Naive B cell (primary cell): Measurements from ENCODE around the gene FAM219A. TPM values are rescaled to one million over a fixed set of nuclear protein-coding genes. Genes with fewer than 3 reads are reported as not detected.
"Not testable (repeated sequence)": the region's sequence is repeated elsewhere in the genome, so short reads cannot be mapped to it uniquely, and the experiment has no call there.

Source experiments
- ATAC-seq, 2 donors: fragments of 150-1000 bp; cut with Tn5 transposase; 2 replicates each; pipeline ENCODE4 v1.10.0; 2021; ENCODE audit warnings: low read depth in 2 of 2, mild to moderate bottlenecking in 2 of 2, moderate library complexity in 2 of 2
- DNase-seq: peaks from one replicate; pipeline ENCODE4 v3.0.0; 2022
- H3K27ac Mint-ChIP-seq, 6 donors: one replicate each; pipeline ENCODE4 v1.8.0; 2020 to 2022; ENCODE audit warnings: mild to moderate bottlenecking in 6 of 6, mixed read lengths in 6 of 6, moderate library complexity in 5 of 6, inconsistent platforms in 2 of 6
- H3K27me3 Mint-ChIP-seq, 3 donors: one replicate each; pipeline ENCODE4 v1.8.0; 2021 to 2022; ENCODE audit warnings: mixed read lengths in 3 of 3, mild to moderate bottlenecking in 1 of 3
- H3K36me3 Mint-ChIP-seq, 2 donors: one replicate each; pipeline ENCODE4 v1.8.0; 2020 to 2022; ENCODE audit warnings: mixed read lengths in 2 of 2, inconsistent platforms in 1 of 2, mild to moderate bottlenecking in 1 of 2
- H3K4me1 Mint-ChIP-seq, 3 donors: one replicate each; pipeline ENCODE4 v1.8.0; 2020 to 2022; ENCODE audit warnings: mixed read lengths in 3 of 3, inconsistent platforms in 1 of 3, mild to moderate bottlenecking in 1 of 3, moderate library complexity in 1 of 3
- H3K4me3 Mint-ChIP-seq, 8 donors: one replicate each; pipeline ENCODE4 v1.8.0; 2020 to 2022; ENCODE audit warnings: mild to moderate bottlenecking in 8 of 8, mixed read lengths in 8 of 8, moderate library complexity in 8 of 8, inconsistent platforms in 2 of 8
- H3K9me3 Mint-ChIP-seq, 7 donors: one replicate each; pipeline ENCODE4 v1.8.0; 2020 to 2022; ENCODE audit warnings: mixed read lengths in 7 of 7, mild to moderate bottlenecking in 5 of 7, inconsistent platforms in 2 of 7, moderate library complexity in 1 of 7
- polyA plus RNA-seq, 6 donors: library from polyadenylated mRNA; unstranded; fragments of 300-500 nt; fragmentation: Illumina TruSeq; gene quantifications; one replicate each; pipeline ENCODE4 v1.2.3, GENCODE V29; 2021; ENCODE audit warnings: low read depth in 6 of 6

The FAM219A gene
- polyA plus RNA-seq, 6 donors from 2014 or later = 0.80 to 1.5 (median 1.1) TPM

- no peaks in the 10 kb centered on the region for H3K9me3 Mint-ChIP-seq
- H3K4me1 Mint-ChIP-seq = peaks cover 0 to 3% (median 0%) of the 10 kb centered on the region in 3 donors
Observed at GRCh38 chr9:34498553-34498952, 40.2 kb upstream of the FAM219A start.

GRCh38 chr9:34496149-34496712 is 37.9 kb upstream of the FAM219A start:
- peaks cover 0 to 3% (median 0%) of the 10 kb centered on the region in 3 donors for H3K4me1 Mint-ChIP-seq
- peak overlapping the region in 1 of 8 donors; percentile 25 for H3K4me3 Mint-ChIP-seq
- H3K27me3 Mint-ChIP-seq = peaks cover 31 to 69% (median 64%) of the 10 kb centered on the region in 3 donors
- H3K9me3 Mint-ChIP-seq = no peaks in the 10 kb centered on the region
- no peak for ATAC-seq
- no peaks in the 10 kb centered on the region for H3K36me3 Mint-ChIP-seq
- no peak overlapping the region for H3K27ac Mint-ChIP-seq
- DNase-seq = no peak

More at GRCh38 chr9:34498553-34498952, 40.2 kb upstream of the FAM219A start:
- ATAC-seq (no peak), DNase-seq (no peak)
- no peak overlapping the region for H3K4me3 Mint-ChIP-seq
- H3K27me3 Mint-ChIP-seq = peaks cover 30 to 55% (median 46%) of the 10 kb centered on the region in 3 donors
- H3K36me3 Mint-ChIP-seq = no peaks in the 10 kb centered on the region
- no peak overlapping the region for H3K27ac Mint-ChIP-seq

- H3K36me3 Mint-ChIP-seq = no peaks in the 10 kb centered on the region
- no peak overlapping the region for H3K4me3 Mint-ChIP-seq
- no peak for DNase-seq
- ATAC-seq = no peak
- peak overlapping the region in 1 of 6 donors; percentile 35 for H3K27ac Mint-ChIP-seq
- H3K4me1 Mint-ChIP-seq = no peaks in the 10 kb centered on the region
- H3K27me3 Mint-ChIP-seq = peaks cover 18 to 75% (median 65%) of the 10 kb centered on the region in 3 donors
- H3K9me3 Mint-ChIP-seq = no peaks in the 10 kb centered on the region
Observed at GRCh38 chr9:34493972-34494535, 35.7 kb upstream of the FAM219A start.

- Mint-ChIP-seq H3K27ac (no peak overlapping the region), H3K4me3 (no peak overlapping the region), H3K4me1 (no peaks in the 10 kb centered on the region), H3K36me3 (no peaks in the 10 kb centered on the region), H3K27me3 (peaks cover 14 to 85% (median 70%) of the 10 kb centered on the region in 3 donors), H3K9me3 (no peaks in the 10 kb centered on the region)
- no peak for DNase-seq
- ATAC-seq = no peak
Observed at GRCh38 chr9:34492051-34492450, 33.7 kb upstream of the FAM219A start.

- DNase-seq (no peak), ATAC-seq (no peak)
- no peaks in the 10 kb centered on the region for H3K4me1 Mint-ChIP-seq
- H3K9me3 Mint-ChIP-seq = no peaks in the 10 kb centered on the region
- H3K27ac Mint-ChIP-seq = no peak overlapping the region
- peaks cover 15 to 88% (median 70%) of the 10 kb centered on the region in 3 donors for H3K27me3 Mint-ChIP-seq
- H3K36me3 Mint-ChIP-seq = no peaks in the 10 kb centered on the region
- H3K4me3 Mint-ChIP-seq = peak overlapping the region in 1 of 8 donors; percentile 58
Observed at GRCh38 chr9:34491596-34491995, 33.2 kb upstream of the FAM219A start.

- H3K27me3 Mint-ChIP-seq = peaks cover 17 to 81% (median 64%) of the 10 kb centered on the region in 3 donors
- peak overlapping the region in 1 of 6 donors; percentile 64 for H3K27ac Mint-ChIP-seq
- no peak for DNase-seq
- H3K4me3 Mint-ChIP-seq = no peak overlapping the region
- no peak for ATAC-seq
- no peaks in the 10 kb centered on the region for H3K36me3 Mint-ChIP-seq
- H3K9me3 Mint-ChIP-seq = no peaks in the 10 kb centered on the region
- H3K4me1 Mint-ChIP-seq = no peaks in the 10 kb centered on the region
Observed at GRCh38 chr9:34490760-34491159, 32.4 kb upstream of the FAM219A start.

- Mint-ChIP-seq H3K4me3 (no peak overlapping the region), H3K27me3 (peaks cover 18 to 77% (median 64%) of the 10 kb centered on the region in 3 donors), H3K9me3 (no peaks in the 10 kb centered on the region), H3K27ac (peak overlapping the region in 1 of 6 donors; percentile 64), H3K36me3 (no peaks in the 10 kb centered on the region), H3K4me1 (no peaks in the 10 kb centered on the region)
- DNase-seq = no peak
- ATAC-seq = no peak
Observed at GRCh38 chr9:34490360-34490759, 32.0 kb upstream of the FAM219A start.

GRCh38 chr9:34486572-34486971 is 28.2 kb upstream of the FAM219A start:
- ATAC-seq (no peak), DNase-seq (no peak)
- H3K27me3 Mint-ChIP-seq = peaks cover 17 to 56% (median 40%) of the 10 kb centered on the region in 3 donors
- H3K36me3 Mint-ChIP-seq = no peaks in the 10 kb centered on the region
- peaks cover 0 to under 1% (median 0%) of the 10 kb centered on the region in 7 donors for H3K9me3 Mint-ChIP-seq
- no peak overlapping the region for H3K4me3 Mint-ChIP-seq
- no peaks in the 10 kb centered on the region for H3K4me1 Mint-ChIP-seq
- no peak overlapping the region for H3K27ac Mint-ChIP-seq

GRCh38 chr9:34485822-34486221 is 27.5 kb upstream of the FAM219A start:
- no peak overlapping the region for H3K4me3 Mint-ChIP-seq
- DNase-seq (no peak), ATAC-seq (no peak)
- peaks cover 0 to 2% (median 0%) of the 10 kb centered on the region in 7 donors for H3K9me3 Mint-ChIP-seq
- no peaks in the 10 kb centered on the region for H3K36me3 Mint-ChIP-seq
- H3K27ac Mint-ChIP-seq = no peak overlapping the region
- peaks cover 19 to 52% (median 33%) of the 10 kb centered on the region in 3 donors for H3K27me3 Mint-ChIP-seq
- H3K4me1 Mint-ChIP-seq = no peaks in the 10 kb centered on the region

- H3K27ac Mint-ChIP-seq = no peak overlapping the region
- no peak overlapping the region for H3K4me3 Mint-ChIP-seq
- no peak for ATAC-seq
- peaks cover 0 to 2% (median 0%) of the 10 kb centered on the region in 7 donors for H3K9me3 Mint-ChIP-seq
- DNase-seq = no peak
- H3K36me3 Mint-ChIP-seq = no peaks in the 10 kb centered on the region
- peaks cover 23 to 45% (median 25%) of the 10 kb centered on the region in 3 donors for H3K27me3 Mint-ChIP-seq
- no peaks in the 10 kb centered on the region for H3K4me1 Mint-ChIP-seq
Observed at GRCh38 chr9:34484678-34485077, 26.3 kb upstream of the FAM219A start.

GRCh38 chr9:34482746-34483145 is 24.4 kb upstream of the FAM219A start:
- not testable (repeated sequence) for H3K4me1 Mint-ChIP-seq, H3K36me3 Mint-ChIP-seq, H3K9me3 Mint-ChIP-seq, DNase-seq, ATAC-seq, H3K4me3 Mint-ChIP-seq, H3K27ac Mint-ChIP-seq
- peaks cover 20 to 40% (median 24%) of the 10 kb centered on the region in 3 donors for H3K27me3 Mint-ChIP-seq

- H3K36me3 Mint-ChIP-seq, DNase-seq, ATAC-seq, H3K27ac Mint-ChIP-seq, H3K4me3 Mint-ChIP-seq, H3K9me3 Mint-ChIP-seq, H3K4me1 Mint-ChIP-seq: not testable (repeated sequence)
- H3K27me3 Mint-ChIP-seq = peaks cover 21 to 32% (median 24%) of the 10 kb centered on the region in 3 donors
Observed at GRCh38 chr9:34481620-34482019, 23.2 kb upstream of the FAM219A start.

- peaks cover 0 to 2% (median 0%) of the 10 kb centered on the region in 7 donors for H3K9me3 Mint-ChIP-seq
- peaks cover 17 to 44% (median 28%) of the 10 kb centered on the region in 3 donors for H3K27me3 Mint-ChIP-seq
- no peak overlapping the region for H3K27ac Mint-ChIP-seq
- no peaks in the 10 kb centered on the region for H3K36me3 Mint-ChIP-seq
- no peaks in the 10 kb centered on the region for H3K4me1 Mint-ChIP-seq
- H3K4me3 Mint-ChIP-seq = no peak overlapping the region
- ATAC-seq = no peak
- no peak for DNase-seq
Observed at GRCh38 chr9:34479431-34479866, 21.1 kb upstream of the FAM219A start.

- ATAC-seq (no peak), DNase-seq (no peak)
- Mint-ChIP-seq H3K4me1 (no peaks in the 10 kb centered on the region), H3K4me3 (no peak overlapping the region), H3K27me3 (peaks cover 17 to 41% (median 28%) of the 10 kb centered on the region in 3 donors), H3K27ac (no peak overlapping the region), H3K36me3 (no peaks in the 10 kb centered on the region), H3K9me3 (peaks cover 0 to 2% (median 0%) of the 10 kb centered on the region in 7 donors)
Observed at GRCh38 chr9:34477541-34477940, 19.2 kb upstream of the FAM219A start.
